Transverse colon (tissue), 4 donors: ENCODE results near the gene SMAD2.

Experiments used
- EP300 ChIP-seq: sonication (generic); formaldehyde crosslinking; IDR thresholded peaks from one replicate; pipeline ENCODE4 v1.6.1; 2017; ENCODE audit warnings: antibody characterized with exemption, low read depth
- POLR2A ChIP-seq: fragments of 450-650 bp; IDR thresholded peaks from one replicate; pipeline ENCODE4 v1.6.1; 2016; ENCODE audit warnings: antibody characterized with exemption, mild to moderate bottlenecking, moderate library complexity
- POLR2AphosphoS5 ChIP-seq, 3 donors: sonication (generic); formaldehyde crosslinking; IDR thresholded peaks; one replicate each; pipeline ENCODE4 v1.6.1; 2016; ENCODE audit warnings: antibody characterized with exemption in 3 of 3
- TF ChIP-seq, protein P1 (sequence below), 5 experiments: fragments of 200-600 bp in 3 of 5; fragments of 450-650 bp in 2 of 5; sonication (generic) in 3 of 5; IDR thresholded peaks; 1 replicate in 2 of 5; 2 replicates in 3 of 5; pipeline ENCODE4 v1.5.1; 2016 to 2017; ENCODE audit warnings: antibody characterized with exemption in 5 of 5, inconsistent platforms in 3 of 5, mild to moderate bottlenecking in 2 of 5, moderate library complexity in 1 of 5

DNA sequence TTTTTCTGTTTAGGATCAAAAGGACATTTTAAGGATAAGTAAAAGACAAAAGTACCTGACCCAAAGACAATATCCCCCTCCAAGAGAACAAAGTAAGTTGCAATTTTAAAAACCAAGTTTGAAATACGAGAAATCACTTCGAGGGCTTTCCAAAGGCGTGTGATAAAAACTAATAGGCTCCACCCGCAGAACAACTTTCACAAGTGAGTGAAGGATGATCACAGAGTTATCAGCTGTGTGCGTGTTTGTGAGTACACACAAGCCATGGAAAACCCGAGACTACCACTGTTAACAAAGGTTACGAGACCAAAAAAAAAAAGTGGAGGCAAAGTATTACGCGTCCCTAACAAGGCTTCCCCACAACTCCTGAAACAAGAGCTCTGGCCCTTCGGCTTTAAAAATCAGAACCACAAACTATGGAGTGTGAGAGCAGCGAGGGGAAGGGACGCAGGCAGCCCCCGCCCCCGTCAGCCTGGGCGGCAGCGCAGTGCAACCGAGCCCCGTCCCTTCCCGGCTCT is 719 bp downstream of the SMAD2 start:
- TF ChIP-seq, protein P1, sequence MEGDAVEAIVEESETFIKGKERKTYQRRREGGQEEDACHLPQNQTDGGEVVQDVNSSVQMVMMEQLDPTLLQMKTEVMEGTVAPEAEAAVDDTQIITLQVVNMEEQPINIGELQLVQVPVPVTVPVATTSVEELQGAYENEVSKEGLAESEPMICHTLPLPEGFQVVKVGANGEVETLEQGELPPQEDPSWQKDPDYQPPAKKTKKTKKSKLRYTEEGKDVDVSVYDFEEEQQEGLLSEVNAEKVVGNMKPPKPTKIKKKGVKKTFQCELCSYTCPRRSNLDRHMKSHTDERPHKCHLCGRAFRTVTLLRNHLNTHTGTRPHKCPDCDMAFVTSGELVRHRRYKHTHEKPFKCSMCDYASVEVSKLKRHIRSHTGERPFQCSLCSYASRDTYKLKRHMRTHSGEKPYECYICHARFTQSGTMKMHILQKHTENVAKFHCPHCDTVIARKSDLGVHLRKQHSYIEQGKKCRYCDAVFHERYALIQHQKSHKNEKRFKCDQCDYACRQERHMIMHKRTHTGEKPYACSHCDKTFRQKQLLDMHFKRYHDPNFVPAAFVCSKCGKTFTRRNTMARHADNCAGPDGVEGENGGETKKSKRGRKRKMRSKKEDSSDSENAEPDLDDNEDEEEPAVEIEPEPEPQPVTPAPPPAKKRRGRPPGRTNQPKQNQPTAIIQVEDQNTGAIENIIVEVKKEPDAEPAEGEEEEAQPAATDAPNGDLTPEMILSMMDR (IDR thresholded peaks at IDR 0.05), result no peak
- no peak for TF ChIP-seq POLR2A
- no peak for TF ChIP-seq EP300
- no peak for TF ChIP-seq POLR2AphosphoS5 (IDR thresholded peaks at IDR 0.05)
